LNCaP clone FGC (cell line): ENCODE measurements around the gene REPIN1.

ENCODE experiments used
- DNase-seq: peaks from one replicate; pipeline ENCODE4 v3.0.0-alpha.2; 2011; ENCODE audit warnings: low read depth
- H3K4me3 ChIP-seq: 2 replicates; pipeline ENCODE4 v1.5.1; 2011; ENCODE audit warnings: mild to moderate bottlenecking, low read depth, low read length, control low read depth
- TF ChIP-seq, protein P1 (sequence below): IDR thresholded peaks from 2 replicates; pipeline ENCODE4 v1.5.1; 2012; ENCODE audit warnings: mild to moderate bottlenecking; ENCODE audit not compliant: control insufficient read depth, insufficient read depth; ENCODE audit errors: extremely low read depth

Gene REPIN1

GRCh38 chr7:150368096-150368883, at the start of gene REPIN1:
Gene REPIN1, plus strand, starts transcription at chr7:150368822. Its CDS starts 890 bp downstream, at chr7:150369712.
- peak within 1 kb of the TSS; percentile 80 for H3K4me3 ChIP-seq
- TF ChIP-seq, protein P1, sequence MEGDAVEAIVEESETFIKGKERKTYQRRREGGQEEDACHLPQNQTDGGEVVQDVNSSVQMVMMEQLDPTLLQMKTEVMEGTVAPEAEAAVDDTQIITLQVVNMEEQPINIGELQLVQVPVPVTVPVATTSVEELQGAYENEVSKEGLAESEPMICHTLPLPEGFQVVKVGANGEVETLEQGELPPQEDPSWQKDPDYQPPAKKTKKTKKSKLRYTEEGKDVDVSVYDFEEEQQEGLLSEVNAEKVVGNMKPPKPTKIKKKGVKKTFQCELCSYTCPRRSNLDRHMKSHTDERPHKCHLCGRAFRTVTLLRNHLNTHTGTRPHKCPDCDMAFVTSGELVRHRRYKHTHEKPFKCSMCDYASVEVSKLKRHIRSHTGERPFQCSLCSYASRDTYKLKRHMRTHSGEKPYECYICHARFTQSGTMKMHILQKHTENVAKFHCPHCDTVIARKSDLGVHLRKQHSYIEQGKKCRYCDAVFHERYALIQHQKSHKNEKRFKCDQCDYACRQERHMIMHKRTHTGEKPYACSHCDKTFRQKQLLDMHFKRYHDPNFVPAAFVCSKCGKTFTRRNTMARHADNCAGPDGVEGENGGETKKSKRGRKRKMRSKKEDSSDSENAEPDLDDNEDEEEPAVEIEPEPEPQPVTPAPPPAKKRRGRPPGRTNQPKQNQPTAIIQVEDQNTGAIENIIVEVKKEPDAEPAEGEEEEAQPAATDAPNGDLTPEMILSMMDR = no peak
- DNase-seq = no peak

DNA sequence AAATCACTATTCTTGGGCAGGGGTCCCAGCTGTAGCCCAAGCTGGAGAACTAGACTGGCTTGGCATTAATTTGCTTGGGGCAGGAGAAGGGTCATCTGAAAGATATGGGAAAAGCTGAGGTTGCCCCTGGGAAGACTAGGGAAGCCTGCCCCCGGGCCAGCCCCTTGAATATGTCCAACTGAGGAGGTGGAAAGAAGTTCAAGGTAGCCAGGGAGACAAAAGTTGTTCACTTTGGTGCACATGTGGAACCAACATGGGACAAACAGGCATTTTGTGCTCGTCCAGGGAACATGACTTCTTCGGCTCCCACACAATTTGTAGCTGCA, 46.9 kb upstream of the REPIN1 start:
- H3K4me3 ChIP-seq = peak overlapping the region; percentile 70; the same call in 1 of the 2 replicates
- TF ChIP-seq, protein P1 = no peak
- DNase-seq = no peak

DNA sequence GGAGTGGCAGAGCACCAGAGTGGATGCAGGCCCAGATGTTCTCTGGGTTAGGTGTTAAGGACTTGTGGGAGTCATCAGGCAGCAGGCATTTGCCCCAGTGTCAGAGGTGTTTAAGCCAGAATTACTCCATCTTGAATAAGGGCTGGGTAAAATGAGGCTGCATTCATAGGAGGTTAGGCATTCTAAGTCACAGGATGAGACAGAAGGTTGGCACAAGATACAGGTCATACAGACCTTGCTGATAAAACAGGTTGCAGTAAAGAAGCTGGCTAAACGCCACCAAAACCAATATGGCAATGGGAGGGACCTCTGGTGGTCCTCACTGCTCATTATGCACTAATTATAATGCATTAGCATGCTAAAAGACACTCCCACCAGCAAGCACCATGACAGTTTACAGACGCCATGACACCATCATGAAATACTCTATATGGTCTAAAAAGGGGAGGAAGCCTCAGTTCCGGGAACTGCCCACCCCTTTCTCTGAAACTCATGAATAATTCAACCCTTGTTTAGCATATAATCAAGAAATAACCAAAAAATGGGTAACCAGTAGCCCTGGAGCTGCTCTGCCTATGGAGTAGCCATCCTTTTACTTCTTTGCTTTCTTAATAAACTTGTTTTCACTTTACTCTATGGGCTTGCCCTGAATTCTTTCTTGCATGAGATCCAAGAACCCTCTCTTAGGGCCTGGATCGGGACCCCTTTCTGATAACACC, 46.3 kb upstream of the REPIN1 start:
- TF ChIP-seq, protein P1 = no peak
- H3K4me3 ChIP-seq = peak overlapping the region; percentile 70
- no peak for DNase-seq

DNA sequence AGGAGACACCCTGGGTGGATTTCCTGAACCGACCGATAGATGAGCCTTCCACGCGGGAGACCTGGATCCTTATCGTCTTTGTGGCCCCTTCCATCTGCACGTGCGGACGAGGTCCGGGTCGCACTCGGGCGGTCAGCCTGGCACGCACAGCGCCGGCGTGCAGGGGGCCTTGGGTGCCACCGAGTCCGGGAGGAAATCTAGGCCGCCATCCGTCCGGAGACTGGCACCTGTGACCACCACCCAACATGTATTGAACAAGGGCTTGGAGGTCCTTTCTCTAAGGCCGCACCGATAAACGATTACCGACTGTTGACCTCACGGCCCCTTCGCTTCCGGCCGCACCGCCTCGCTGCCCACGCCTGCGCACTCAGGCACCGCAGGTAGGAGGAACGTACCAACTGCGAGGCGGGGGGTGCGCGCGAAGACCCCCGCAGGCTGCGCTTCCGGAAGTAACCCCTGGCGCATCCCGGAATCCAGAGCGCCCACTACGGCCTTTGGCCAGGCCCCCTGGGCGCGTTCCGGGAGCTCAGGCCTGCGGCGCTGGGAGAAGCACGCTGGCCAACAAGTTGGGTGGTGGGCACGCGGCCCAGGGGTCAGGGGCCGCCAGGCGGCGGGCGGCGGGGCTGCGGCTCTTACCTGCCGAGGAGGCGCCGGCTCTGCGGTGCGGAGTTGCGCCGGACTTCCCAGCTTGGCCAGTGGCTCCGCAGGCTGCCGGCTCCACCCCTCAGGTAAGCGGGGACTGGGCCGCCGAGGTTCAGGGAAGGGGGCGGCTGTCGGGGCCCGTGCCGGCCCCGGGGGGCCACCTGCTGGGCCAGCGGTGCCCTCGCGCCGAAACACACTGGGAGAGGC, 45.6 kb upstream of the REPIN1 start, which contains the start of the genes ACTR3C and LRRC61:
Gene ACTR3C, minus strand, starts transcription at position 713 of the 849 bp plus-strand sequence. CDS start 28,249 bp downstream, outside the sequence.
Gene LRRC61, plus strand, starts transcription at position 523 of the 849 bp plus-strand sequence. CDS start 13,507 bp downstream, outside the sequence.
- TF ChIP-seq, protein P1 = peak; percentile 34
- peak within 1 kb of the TSS; percentile 70 for H3K4me3 ChIP-seq
- DNase-seq = no peak

DNA sequence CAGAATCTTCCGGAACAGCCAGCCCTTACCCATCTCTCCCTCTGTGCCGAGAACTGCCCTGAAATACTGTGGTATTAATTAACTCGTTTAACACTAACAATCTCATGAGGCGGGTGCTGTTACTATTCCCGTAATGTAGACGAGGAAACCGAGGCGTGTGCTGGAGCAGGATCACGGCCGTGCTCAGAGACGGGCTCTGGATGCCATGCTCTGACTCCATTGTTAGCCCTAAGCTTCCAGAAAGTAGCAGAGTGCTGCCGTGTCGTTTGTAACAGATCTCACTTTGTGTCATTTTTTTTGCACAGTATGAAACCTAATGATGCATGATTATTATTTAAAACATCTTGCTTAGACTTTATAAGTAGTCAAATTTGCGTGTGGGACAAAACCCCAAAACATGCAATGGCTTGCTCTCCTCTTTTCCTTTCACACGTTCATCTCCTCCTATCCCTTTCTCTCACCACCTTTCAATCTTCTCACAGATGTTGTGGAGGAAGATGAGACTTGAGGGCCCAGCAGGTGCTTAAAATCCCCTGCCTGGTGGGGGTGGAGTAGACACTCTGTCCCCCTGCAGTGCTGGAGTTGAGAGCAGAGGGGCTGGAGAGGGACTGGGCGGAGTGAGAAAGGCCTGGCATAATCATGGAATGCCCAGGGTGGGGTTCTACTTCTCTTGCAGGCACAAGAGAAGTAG, 44.8 kb upstream of the REPIN1 start:
- TF ChIP-seq, protein P1 = no peak
- no peak for DNase-seq
- H3K4me3 ChIP-seq = peak overlapping the region; percentile 70

DNA sequence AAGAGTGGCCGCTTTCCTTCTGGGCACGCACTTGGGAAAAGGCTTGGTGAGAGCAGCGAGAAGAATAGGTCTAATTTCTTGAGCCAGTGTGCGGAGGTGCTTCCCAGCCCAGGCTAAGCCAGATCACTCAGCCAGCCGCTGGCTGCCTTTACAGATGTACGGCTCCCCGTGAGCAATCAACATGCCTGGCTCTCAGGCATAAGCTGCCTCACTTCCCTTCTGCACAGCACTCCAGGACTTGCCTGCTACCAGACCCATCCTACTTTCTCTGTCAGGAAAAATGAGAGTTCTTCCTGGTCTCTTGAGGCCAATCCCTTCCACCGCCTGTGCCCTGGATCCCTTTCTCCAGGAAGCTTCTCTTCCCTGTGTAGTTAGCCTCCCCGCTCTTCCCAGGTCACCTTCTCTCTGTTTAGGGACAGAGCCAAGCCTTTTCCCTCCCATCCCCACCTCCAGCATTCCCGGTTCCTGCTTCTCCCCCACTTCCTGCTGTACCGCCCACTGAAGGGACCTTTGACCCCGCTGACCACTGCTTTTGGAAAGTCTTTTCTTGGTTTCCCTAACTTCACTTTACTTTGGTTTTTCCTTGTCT, 44.2 kb upstream of the REPIN1 start:
- TF ChIP-seq, protein P1 = no peak
- H3K4me3 ChIP-seq = peak overlapping the region; percentile 70
- DNase-seq = no peak
